Gastroesophageal sphincter (tissue), 3 donors: Measurements from ENCODE around the gene USP28.

Source experiments
- EP300 ChIP-seq: sonication (generic); formaldehyde crosslinking; IDR thresholded peaks from one replicate; pipeline ENCODE4 v1.6.1; 2017; ENCODE audit warnings: antibody characterized with exemption, mild to moderate bottlenecking
- POLR2A ChIP-seq, 2 donors: fragments of 450-650 bp; IDR thresholded peaks; one replicate each; pipeline ENCODE4 v1.6.1; 2017; ENCODE audit warnings: antibody characterized with exemption in 2 of 2, mild to moderate bottlenecking in 2 of 2, moderate library complexity in 1 of 2
- TF ChIP-seq, protein P1 (sequence below), 4 experiments: fragments of 200-600 bp in 2 of 4; fragments of 450-650 bp in 2 of 4; sonication (generic) in 1 of 4; IDR thresholded peaks; one replicate each; pipeline ENCODE4 v1.5.1; 2017 to 2019; ENCODE audit warnings: antibody characterized with exemption in 4 of 4, mild to moderate bottlenecking in 2 of 4, moderate library complexity in 2 of 4

DNA sequence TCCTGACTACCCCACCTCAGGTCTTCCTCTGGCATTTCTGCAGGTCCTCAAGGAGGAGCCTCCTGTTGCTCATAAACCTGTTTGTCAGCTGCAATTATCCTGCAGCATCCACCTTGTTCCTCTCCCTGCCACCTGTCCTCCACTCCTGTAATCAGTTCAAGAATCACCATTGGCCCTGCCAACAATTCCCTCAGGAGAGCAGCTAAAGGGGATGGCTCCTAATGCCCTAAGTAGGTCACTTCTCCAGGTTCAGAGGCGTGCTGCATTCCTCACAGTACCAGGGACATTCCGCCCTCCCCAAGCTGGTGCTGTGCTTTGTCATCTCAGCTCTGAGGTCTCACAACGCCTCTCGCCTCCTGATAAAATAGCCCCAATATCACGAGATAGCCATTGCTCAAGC is 93.7 kb downstream of the USP28 start:
- TF ChIP-seq, protein P1, sequence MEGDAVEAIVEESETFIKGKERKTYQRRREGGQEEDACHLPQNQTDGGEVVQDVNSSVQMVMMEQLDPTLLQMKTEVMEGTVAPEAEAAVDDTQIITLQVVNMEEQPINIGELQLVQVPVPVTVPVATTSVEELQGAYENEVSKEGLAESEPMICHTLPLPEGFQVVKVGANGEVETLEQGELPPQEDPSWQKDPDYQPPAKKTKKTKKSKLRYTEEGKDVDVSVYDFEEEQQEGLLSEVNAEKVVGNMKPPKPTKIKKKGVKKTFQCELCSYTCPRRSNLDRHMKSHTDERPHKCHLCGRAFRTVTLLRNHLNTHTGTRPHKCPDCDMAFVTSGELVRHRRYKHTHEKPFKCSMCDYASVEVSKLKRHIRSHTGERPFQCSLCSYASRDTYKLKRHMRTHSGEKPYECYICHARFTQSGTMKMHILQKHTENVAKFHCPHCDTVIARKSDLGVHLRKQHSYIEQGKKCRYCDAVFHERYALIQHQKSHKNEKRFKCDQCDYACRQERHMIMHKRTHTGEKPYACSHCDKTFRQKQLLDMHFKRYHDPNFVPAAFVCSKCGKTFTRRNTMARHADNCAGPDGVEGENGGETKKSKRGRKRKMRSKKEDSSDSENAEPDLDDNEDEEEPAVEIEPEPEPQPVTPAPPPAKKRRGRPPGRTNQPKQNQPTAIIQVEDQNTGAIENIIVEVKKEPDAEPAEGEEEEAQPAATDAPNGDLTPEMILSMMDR (IDR thresholded peaks at IDR 0.05) = no peak
- TF ChIP-seq EP300 (no peak), POLR2A (IDR thresholded peaks at IDR 0.05) (no peak)
